NCI-H2227 treated with DMSO at 0.1 percent for 48 hours (cell line): ENCODE data around the gene GCLC.

Experiments
- DNase-seq: peaks from one replicate; lab custom pipeline; 2025; lab: John Stamatoyannopoulos, UW

The GCLC gene

GRCh38 chr6:53447865-53448264 is 97.0 kb downstream of the GCLC start:
- no peak for DNase-seq
